ENCODE measurements around the gene GSTA1.
"Not testable (repeated sequence)": the region's sequence is repeated elsewhere in the genome, so short reads cannot be mapped to it uniquely, and the experiment has no call there.

DNA sequence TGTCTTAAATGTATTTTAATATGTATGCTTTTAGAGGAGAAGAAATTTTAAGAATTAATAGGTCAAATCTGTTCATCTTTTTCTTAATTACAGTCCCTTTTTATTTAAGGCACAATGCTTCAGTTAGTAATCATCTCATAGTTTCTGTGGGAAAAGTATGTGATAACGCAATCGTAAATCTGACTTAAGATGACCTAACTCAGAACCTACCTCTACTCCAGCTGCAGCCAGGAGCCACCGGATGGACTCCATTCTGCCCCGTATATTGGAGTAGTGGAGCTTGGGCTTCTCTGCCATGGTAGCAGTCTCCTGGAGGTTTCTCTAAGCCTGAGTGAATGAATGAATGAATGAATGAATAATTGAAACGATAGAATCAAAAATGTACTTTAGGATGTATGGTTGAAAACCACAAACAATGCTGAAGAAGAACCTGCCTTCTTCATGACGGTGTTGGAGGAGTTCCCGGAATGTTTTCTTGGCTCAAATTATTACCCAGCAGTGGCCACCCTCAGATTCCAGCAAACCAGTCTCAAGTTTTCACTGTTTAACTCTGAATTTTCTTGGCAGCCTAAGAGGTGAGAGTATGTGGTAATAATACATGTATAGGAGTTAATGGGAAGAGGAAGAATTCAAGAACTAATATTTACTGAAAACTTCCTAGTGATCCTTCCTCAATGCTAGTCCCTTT is 45.8 kb downstream of the GSTA1 start:
- TF ChIP-seq CTCF, POLR2A (IDR thresholded peaks at IDR 0.05): not testable (repeated sequence)
